Measurements from ENCODE around the gene PLG.
"Not testable (repeated sequence)": the region's sequence is repeated elsewhere in the genome, so short reads cannot be mapped to it uniquely, and the experiment has no call there.

The PLG gene

GRCh38 chr6:160780656-160781055 lies 78.6 kb downstream of the PLG start:
- not testable (repeated sequence) for DNase-seq

- DNase-seq: no peak
These were observed 79.3 kb downstream of the PLG start for GRCh38 chr6:160781298-160781697.

GRCh38 chr6:160782228-160782627 lies 80.2 kb downstream of the PLG start:
- DNase-seq: no peak

GRCh38 chr6:160783741-160784140 lies 81.7 kb downstream of the PLG start:
- no peak for DNase-seq

DNA sequence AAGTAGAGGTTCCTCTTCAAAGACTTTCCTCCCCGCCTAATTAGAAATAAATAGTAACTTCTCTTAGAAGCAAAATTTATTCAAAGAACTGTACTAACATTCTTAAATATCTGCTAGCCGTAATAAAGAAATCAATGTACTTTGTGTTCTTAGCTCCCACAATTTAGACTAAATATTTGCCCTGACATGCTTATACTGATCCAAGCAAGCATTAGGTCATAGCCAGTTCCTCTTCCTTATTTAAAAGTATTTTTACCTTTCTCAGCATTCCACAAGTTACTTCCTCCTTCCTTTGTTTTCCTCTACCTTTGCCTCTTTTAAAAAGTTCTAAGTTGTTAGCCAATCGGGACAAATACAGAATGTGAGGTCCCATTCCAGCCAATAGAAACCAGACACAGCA lies 86.1 kb downstream of the PLG start:
- not testable (repeated sequence) for DNase-seq

DNA sequence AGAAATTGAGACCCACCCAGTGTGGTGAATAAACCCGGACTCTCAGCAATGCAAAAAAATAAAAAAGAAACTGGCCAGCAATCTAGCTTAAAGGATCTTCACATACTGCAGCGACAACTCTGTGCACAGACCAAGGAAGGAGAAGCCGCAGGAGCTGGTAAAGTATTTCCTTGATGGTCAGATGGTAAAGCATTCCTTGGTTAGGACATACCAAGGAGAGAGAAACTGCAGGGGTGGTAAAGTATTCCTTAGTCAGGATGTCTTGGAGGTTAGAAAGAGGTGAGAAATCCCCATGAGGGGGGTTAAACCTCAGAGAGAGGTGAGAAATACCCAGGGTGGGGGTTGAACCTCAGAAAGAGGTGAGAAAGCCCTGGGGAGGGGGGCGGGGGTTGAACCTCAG lies 86.8 kb downstream of the PLG start:
- no peak for DNase-seq

DNA sequence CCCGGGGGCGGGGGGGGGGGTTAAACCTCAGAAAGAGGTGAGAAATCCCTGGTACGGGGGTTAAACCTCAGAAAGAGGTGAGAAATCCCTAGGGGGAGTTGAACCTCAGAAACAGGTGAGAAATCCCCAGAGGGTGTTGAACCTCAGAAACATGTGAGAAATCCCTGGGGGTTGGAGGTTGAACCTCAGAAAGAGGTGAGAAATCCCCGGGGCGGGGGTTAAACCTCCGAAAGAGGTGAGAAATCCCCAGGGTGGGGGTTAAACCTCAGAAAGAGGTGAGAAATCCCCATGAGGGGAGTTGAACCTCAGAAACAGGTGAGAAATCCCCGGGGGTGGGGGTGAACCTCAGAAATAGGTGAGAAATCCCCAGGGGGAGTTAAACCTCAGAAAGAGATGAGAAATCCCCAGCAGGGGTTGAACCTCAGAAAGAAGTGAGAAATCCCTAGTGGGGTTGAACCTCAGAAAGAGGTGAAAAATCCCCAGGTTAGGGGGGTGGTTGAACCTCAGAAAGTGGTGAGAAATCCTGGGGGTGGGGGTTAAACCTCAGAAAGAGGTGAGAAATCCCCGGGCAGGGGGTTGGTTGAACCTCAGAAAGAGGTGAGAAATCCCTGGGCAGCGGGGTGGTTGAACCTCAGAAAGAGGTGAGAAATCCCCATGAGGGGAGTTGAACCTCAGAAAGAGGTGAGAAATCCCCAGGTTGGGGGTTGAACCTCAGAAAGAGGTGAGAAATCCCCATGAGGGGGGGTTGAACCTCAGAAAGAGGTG lies 87.4 kb downstream of the PLG start:
- no peak for DNase-seq

- no peak for DNase-seq
These were observed 88.2 kb downstream of the PLG start for GRCh38 chr6:160790028-160790792.

DNA sequence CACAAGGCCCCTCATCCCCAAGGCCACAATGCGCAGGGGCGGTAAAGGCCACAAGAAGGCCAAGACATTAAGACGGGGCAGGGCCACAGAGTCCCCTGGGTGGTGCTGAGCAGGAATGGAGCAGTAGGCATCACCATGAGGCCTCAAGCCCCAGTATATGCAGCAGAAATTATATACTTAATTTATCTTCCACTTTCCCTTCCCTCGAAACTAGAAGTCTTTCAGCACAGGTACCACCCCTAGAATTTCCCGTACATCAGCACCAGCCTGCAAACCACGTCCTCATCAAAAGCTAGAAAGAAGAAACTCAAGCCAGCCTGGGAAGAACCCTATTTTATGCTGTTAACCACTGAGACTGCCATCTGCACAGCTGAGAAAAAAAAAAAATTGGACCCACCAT lies 89.4 kb downstream of the PLG start:
- DNase-seq: no peak

DNA sequence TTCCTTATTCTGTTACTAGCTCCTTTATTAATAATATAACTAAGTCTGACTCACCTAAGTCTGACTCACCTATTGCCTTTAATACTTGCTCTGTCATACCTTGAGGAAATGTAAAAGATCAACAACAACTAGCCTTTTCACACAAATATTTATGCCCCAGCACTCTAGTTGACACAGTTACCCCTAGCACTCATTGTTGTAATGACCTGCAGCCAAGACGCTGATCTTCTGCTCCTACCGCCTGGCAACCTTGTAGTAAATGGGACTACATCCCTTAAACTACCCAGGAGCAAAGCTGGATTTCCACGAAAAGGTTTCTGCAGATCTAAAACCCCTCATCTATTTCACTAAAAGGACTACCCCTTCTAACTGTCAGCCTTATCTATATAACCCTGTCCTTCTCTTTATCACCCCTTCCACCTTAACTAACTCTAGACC lies 90.0 kb downstream of the PLG start:
- no peak for DNase-seq

- no peak for DNase-seq
These were observed 90.7 kb downstream of the PLG start for GRCh38 chr6:160792708-160793107.

DNA sequence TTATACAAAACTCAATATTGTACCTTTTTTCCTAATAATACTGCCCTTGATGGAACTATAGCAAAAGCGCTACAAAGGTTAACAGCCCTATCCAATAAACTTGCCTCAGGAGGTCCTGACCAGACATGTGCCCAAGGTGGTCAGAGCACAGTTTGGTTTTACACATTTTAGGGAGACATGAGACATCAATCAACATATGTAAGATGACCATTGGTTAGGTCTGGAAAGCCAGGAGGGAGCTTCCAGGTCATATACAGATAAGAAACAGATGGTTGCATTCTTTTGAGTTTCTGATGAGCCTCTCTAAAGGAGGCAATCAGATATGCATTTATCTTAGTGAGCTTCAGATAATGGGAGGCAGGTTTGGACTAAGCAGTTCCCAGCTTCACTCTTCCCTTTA lies 91.6 kb downstream of the PLG start:
- DNase-seq: no peak

- no peak for DNase-seq
These were observed 93.7 kb downstream of the PLG start for GRCh38 chr6:160795721-160796120.

DNA sequence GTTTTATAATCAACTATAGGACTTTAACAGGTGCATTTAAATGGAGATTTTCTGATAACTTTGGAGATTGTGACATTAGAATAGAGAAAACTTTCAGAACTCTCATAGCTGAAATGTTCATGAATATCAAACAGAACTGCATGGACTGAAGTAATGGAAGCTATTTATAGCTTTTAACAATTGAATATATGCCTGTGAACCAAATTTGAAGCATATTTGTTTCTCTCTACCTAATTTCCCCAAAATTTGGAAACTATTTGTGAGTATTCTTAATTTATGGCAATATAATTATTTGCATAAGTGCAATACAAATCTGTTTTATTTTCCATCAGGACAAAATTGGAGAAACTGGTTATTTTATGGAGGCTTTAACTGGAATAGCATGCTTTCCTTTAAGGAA lies 96.6 kb downstream of the PLG start:
- DNase-seq: no peak

DNA sequence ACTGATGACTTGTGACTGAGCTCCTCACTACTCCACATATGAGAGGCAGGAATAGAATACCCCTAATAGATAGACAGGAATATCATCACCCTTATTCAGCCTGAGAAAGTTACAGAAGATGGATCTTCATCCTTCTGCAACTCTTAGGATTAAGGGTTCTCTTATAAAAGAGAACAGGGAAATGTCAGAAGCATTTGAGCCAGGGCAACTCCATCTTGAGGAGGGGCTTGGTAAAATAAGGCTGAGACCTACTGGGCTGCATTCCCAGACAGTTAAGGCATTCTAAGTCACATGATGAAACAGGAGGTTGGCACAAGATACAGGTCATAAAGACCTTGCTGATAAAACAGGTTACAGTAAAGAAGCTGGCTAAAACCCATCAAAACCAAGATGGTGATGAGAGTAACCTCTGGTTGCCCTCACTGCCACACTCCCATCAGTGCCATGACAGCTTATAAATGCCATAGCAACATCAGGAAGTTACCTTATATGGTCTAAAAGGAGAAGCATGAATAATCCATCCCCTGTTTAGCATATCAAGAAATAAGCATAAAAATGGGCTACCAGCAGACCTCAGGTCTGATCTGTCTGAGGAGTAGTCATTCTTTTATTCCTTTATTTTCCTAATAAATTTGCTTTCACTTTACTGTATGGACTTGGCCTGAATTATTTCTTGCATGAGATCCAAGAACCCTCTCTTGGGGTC lies 97.9 kb downstream of the PLG start:
- DNase-seq: no peak

DNA sequence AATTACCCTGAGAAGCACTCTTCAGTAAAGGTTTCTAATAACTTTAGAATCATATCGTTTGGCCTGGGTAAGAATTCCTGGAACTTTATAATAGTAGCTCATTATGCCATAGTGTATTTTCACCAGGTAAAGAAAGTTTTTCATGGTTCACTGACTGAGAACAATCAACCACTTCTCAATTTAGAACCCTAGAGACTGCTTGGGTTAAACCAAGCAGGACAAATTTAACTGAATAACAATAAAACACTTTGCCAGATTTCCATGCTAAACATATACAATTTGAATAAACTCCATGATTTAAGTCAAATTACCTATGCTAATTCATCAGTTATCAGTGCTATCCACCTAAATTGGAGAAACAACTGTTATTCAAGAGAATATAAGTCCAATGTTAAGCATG lies 99.4 kb downstream of the PLG start:
- DNase-seq: no peak

DNA sequence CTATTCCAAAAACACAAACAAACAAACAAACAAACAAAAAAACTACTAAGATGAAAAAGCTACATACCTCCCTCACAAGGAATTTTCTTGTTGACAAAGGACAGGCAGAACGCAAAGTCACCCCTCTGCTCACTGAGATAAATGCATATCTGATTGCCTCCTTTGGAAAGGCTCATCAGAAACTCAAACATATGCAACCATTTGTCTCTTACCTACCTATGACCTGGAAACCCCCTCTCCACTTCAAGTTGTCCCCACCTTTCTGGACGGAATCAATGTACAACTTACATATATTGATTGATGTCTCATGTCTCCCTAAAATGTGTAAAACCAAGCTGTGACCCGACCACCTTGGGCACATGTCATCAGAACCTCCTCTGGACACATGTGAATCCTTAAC lies 100.0 kb downstream of the PLG start:
- not testable (repeated sequence) for DNase-seq

Measured in COR-L47 (cell line).